ENCODE measurements around the gene AGAP2. TPM values are rescaled to one million over a fixed set of nuclear protein-coding genes. Genes with fewer than 3 reads are reported as not detected.

Gene AGAP2
- total and polyA plus RNA-seq, 2 of the 8 experiments (the other 6 are each of a cell fraction or from before 2014, with no cell fraction given) = 1.5 TPM

DNA sequence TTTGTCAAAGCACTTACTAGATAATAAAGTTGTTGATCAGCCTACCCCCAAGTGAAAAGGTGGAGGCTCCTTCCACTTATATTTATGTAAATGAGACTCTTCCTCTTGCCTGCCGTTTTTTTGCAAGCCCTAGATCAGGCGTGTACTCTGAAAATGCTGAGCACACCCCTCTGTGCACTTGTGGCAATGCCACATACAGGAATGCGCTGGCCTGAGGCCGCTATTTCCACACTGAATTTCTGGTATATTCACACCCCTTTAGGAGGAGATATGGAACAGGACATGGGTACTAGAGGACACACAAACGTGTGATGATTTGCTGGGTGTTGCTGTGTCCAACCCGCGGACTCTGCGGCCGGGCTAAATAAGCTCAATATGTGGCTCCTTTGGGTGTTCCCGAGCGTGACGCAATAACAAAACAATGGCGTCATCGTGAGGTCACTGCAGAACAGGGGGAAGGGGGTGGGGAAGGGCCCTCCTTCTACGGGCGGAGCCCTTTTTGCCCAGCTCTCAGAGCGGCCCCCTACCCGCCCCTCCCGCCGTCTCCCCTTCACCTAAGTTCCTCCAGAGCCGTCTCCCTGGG is 5.7 kb upstream of the AGAP2 start:
- peaks cover 15 to 33% (median 27%) of the 10 kb centered on the region in 4 experiments for H3K36me3 ChIP-seq (ENCODE audit: control insufficient read depth in 2 of 4, insufficient read depth in 4 of 4, low read length in 3 of 4)
- peak in 1 of 2 experiments; percentile 78 for DNase-seq (ENCODE audit: low read depth in 1 of 2, low spot score in 2 of 2)
- peaks cover 0 to 11% (median 5%) of the 10 kb centered on the region in 4 experiments; a peak in 5 of 7 replicates for H3K4me1 ChIP-seq (replicated peaks in 1 of 4; ENCODE audit: control insufficient read depth in 3 of 4, insufficient read depth in 4 of 4, low read length in 3 of 4)
- no peak overlapping the region for H3K18ac ChIP-seq (ENCODE audit: extremely low read depth, low read length)
- H4K20me1 ChIP-seq (replicated peaks in 1 of 2; ENCODE audit: control insufficient read depth in 1 of 2, insufficient read depth in 2 of 2, low read length in 2 of 2) = peaks cover 0 to 2% of the 10 kb centered on the region in 2 experiments
- H3K4ac ChIP-seq (replicated peaks; ENCODE audit: insufficient read length, low read depth, low read length) = no peak overlapping the region
- peak overlapping the region; percentile 66 to 85 (median 74) for H3K4me3 ChIP-seq (ENCODE audit: extremely low read depth in 1 of 4, insufficient read depth in 2 of 4, low read depth in 3 of 4, low read length in 4 of 4)
- H3K14ac ChIP-seq (ENCODE audit: insufficient read length) = no peak overlapping the region
- WGBS, 2 experiments (ENCODE audit: extremely low coverage in 1 of 2, insufficient coverage in 1 of 2, insufficient read length in 1 of 2, insufficient replicate concordance in 2 of 2, low coverage in 1 of 2, low lambda C conversion rate in 2 of 2, missing lambda C conversion rate in 1 of 2) = 32% methylated on average over 19 of the region's 21 CpGs; no CpG with 5 or more reads in 1 of the 2 experiments
- H3K79me2 ChIP-seq (ENCODE audit: control insufficient read depth in 1 of 2, insufficient read depth in 2 of 2, low read length in 2 of 2) = no peaks in the 10 kb centered on the region
- ChIA-PET CTCF (ENCODE audit: partially characterized antibody) (interaction anchor here (1.0 to 2.0 kb wide), 7 partner anchors 9 to 160 kb away, joined by 3 to 7 read pairs (median 5); no protein-coding TSS in a partner anchor), POLR2A (ENCODE audit: partially characterized antibody) (interaction anchor here (0.9 to 4.4 kb wide), 26 partner anchors 8 to 515 kb away, joined by 3 to 35 read pairs (median 5); partner anchors contain the start of genes ARHGEF25, CYP27B1, DCTN2 and EEF1AKMT3)
- H2BK12ac ChIP-seq (ENCODE audit: low read depth, low read length) = peak overlapping the region; percentile 92; the same call in 1 of the 2 replicates
- peak overlapping the region; percentile 31; the same call in 1 of the 2 replicates for H2AFZ ChIP-seq (ENCODE audit: low read length)
- peak overlapping the region; percentile 76; the same call in 1 of the 2 replicates for H2BK5ac ChIP-seq (ENCODE audit: low read depth, low read length)
- H3K56ac ChIP-seq (replicated peaks; ENCODE audit: insufficient read length, low read depth, low read length) = no peak overlapping the region
- no peak overlapping the region for H2BK120ac ChIP-seq (replicated peaks; ENCODE audit: low read depth, low read length)
- H2AK5ac ChIP-seq (ENCODE audit: low read depth, low read length) = peak overlapping the region; percentile 25; the same call in 1 of the 2 replicates
- peak overlapping the region; percentile 89 for H3K27ac ChIP-seq (ENCODE audit: low read depth, low read length)
- no peak overlapping the region for H3K23ac ChIP-seq (ENCODE audit: insufficient read length)
- no peak overlapping the region for H4K5ac ChIP-seq (ENCODE audit: insufficient read length, low read depth, low read length)
- H3K79me1 ChIP-seq (ENCODE audit: low read depth, low read length) = peaks cover 6% of the 10 kb centered on the region
- FAIRE-seq = no peak
- H3K4me2 ChIP-seq (ENCODE audit: insufficient read depth in 1 of 2, low read depth in 2 of 2, low read length in 2 of 2) = peak overlapping the region; percentile 91 to 97
- H4K91ac ChIP-seq (replicated peaks; ENCODE audit: insufficient read length, low read length) = no peak overlapping the region
- no peak overlapping the region for H2BK15ac ChIP-seq (ENCODE audit: low read length)
- H3K27me3 ChIP-seq (replicated peaks in 1 of 4; ENCODE audit: control insufficient read depth in 3 of 4, extremely low read depth in 1 of 4, insufficient read depth in 3 of 4, low read length in 3 of 4) = peaks cover 12 to 27% (median 24%) of the 10 kb centered on the region in 4 experiments
- peaks cover 4% of the 10 kb centered on the region for H3K23me2 ChIP-seq (ENCODE audit: low read depth, low read length)
- no peaks in the 10 kb centered on the region for H3K9me3 ChIP-seq (ENCODE audit: insufficient read depth in 2 of 2, low read depth in 1 of 2, low read length in 1 of 2)
- peak; percentile 37; the same call in 1 of the 2 replicates for TF ChIP-seq POLR2AphosphoS5 (IDR thresholded peaks at IDR 0.05; ENCODE audit: low read depth, low read length)
- no peak for TF ChIP-seq SRF (IDR thresholded peaks at IDR 0.05; ENCODE audit: low read depth, low read length)
- peak; percentile 4; the same call in 1 of the 2 replicates for TF ChIP-seq CHD2 (IDR thresholded peaks at IDR 0.05; ENCODE audit: low read length)
- TF ChIP-seq CREB1 (IDR thresholded peaks at IDR 0.05) = peak; percentile 98
- 0 out of 2 replicates have a peak, but pooled peaks have one; percentile 5 for TF ChIP-seq JUN (IDR thresholded peaks at IDR 0.05; ENCODE audit: low read depth, low read length)
- peak; percentile 86; the same call in 1 of the 2 replicates for TF ChIP-seq CEBPB (IDR thresholded peaks at IDR 0.05; ENCODE audit: low read depth, low read length)
- no peak; a peak in 2 of 4 replicates for TF ChIP-seq HDAC2 (IDR thresholded peaks at IDR 0.05; ENCODE audit: borderline replicate concordance in 1 of 2, low read depth in 2 of 2, low read length in 2 of 2)
- H2BK20ac ChIP-seq (ENCODE audit: low read length) = no peak overlapping the region
- H4K8ac ChIP-seq (ENCODE audit: extremely low read depth, insufficient read depth, low read length) = peak overlapping the region; percentile 66; the same call in 1 of the 2 replicates
- peak overlapping the region in 3 of 4 experiments; percentile 5 to 86 (median 83); a peak in 4 of 7 replicates for H3K9ac ChIP-seq (replicated peaks in 1 of 4; ENCODE audit: extremely low read depth in 1 of 4, low read depth in 3 of 4, low read length in 3 of 4)
